Loucy (cell line): ENCODE measurements around the gene SHC1.

ENCODE experiments used
- EZH2phosphoT487 ChIP-seq: fragments of 200-600 bp; IDR thresholded peaks from 2 replicates; pipeline ENCODE4 v1.6.1; 2018; ENCODE audit warnings: antibody characterized with exemption, mild to moderate bottlenecking, moderate library complexity, borderline replicate concordance
- TF ChIP-seq, protein P1 (sequence below): fragments of 200-600 bp; sonication (generic); conservative IDR thresholded peaks from 2 replicates; pipeline ENCODE4 v1.5.1; 2014; ENCODE audit warnings: mild to moderate bottlenecking, antibody characterized with exemption, low read length

- TF ChIP-seq, protein P1, sequence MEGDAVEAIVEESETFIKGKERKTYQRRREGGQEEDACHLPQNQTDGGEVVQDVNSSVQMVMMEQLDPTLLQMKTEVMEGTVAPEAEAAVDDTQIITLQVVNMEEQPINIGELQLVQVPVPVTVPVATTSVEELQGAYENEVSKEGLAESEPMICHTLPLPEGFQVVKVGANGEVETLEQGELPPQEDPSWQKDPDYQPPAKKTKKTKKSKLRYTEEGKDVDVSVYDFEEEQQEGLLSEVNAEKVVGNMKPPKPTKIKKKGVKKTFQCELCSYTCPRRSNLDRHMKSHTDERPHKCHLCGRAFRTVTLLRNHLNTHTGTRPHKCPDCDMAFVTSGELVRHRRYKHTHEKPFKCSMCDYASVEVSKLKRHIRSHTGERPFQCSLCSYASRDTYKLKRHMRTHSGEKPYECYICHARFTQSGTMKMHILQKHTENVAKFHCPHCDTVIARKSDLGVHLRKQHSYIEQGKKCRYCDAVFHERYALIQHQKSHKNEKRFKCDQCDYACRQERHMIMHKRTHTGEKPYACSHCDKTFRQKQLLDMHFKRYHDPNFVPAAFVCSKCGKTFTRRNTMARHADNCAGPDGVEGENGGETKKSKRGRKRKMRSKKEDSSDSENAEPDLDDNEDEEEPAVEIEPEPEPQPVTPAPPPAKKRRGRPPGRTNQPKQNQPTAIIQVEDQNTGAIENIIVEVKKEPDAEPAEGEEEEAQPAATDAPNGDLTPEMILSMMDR, result no peak
- no peak for TF ChIP-seq EZH2phosphoT487
Observed at GRCh38 chr1:154999571-155000410, 29.2 kb upstream of the SHC1 start.
